GM18498 (cell line): ENCODE data around the gene IL4I1.

Experiments
- ATAC-seq: cut with Tn5 transposase; IDR thresholded peaks from one replicate; pipeline ENCODE4 v1.9.1; 2021; ENCODE audit warnings: mild to moderate bottlenecking, moderate library complexity; ENCODE audit not compliant: unreplicated experiment

Gene IL4I1

GRCh38 chr19:49852631-49853126, 44.0 kb downstream of the IL4I1 start:
- ATAC-seq = no peak

GRCh38 chr19:49851456-49852259, 45.0 kb downstream of the IL4I1 start:
- ATAC-seq = no peak

GRCh38 chr19:49850487-49851342, 46.0 kb downstream of the IL4I1 start, which contains the start of gene PTOV1:
Gene PTOV1, plus strand, starts transcription at chr19:49851159.
- peak; percentile 77 for ATAC-seq

GRCh38 chr19:49850221-49850486, 46.5 kb downstream of the IL4I1 start:
- no peak for ATAC-seq

- no peak for ATAC-seq
Observed at GRCh38 chr19:49849433-49850220, 47.1 kb downstream of the IL4I1 start.

- no peak for ATAC-seq
Observed at GRCh38 chr19:49848938-49849337, 47.7 kb downstream of the IL4I1 start.

- no peak for ATAC-seq
Observed at GRCh38 chr19:49847731-49848696, 48.7 kb downstream of the IL4I1 start.

GRCh38 chr19:49846408-49846807, 50.3 kb downstream of the IL4I1 start:
- ATAC-seq = no peak

- ATAC-seq = no peak
Observed at GRCh38 chr19:49845414-49845813, 51.3 kb downstream of the IL4I1 start.

GRCh38 chr19:49844138-49845095, 52.3 kb downstream of the IL4I1 start:
- ATAC-seq = no peak

GRCh38 chr19:49843265-49843664, 53.4 kb downstream of the IL4I1 start:
- peak; percentile 61 for ATAC-seq

GRCh38 chr19:49840736-49841249, 55.9 kb downstream of the IL4I1 start:
- no peak for ATAC-seq

- ATAC-seq = no peak
Observed at GRCh38 chr19:49840321-49840720, 56.4 kb downstream of the IL4I1 start.

GRCh38 chr19:49839713-49840112, 57.0 kb downstream of the IL4I1 start:
- no peak for ATAC-seq
